Posterior vena cava (tissue), 2 donors: Measurements from ENCODE around the gene FLNB. TPM values are rescaled to one million over a fixed set of nuclear protein-coding genes. Genes with fewer than 3 reads are reported as not detected.
A peak's percentile ranks its signal among the peaks of the same experiment; 100 is the strongest.

Source experiments
- DNase-seq: peaks from one replicate; pipeline ENCODE4 v3.0.0-alpha.2; 2020; ENCODE audit warnings: low spot score
- intact Hi-C, 2 donors: fragments of 100-400 bp; cut with DNase I; formaldehyde crosslinking; loops; one replicate each; pipeline versions ENCODE4 v1.14.1 to v1.14.2; 2022 to 2023
- long read RNA-seq, 2 donors: library from polyadenylated mRNA; unstranded; transcript quantifications; one replicate each; pipeline ENCODE4 v2.0.0, GENCODE V29; 2020 to 2021
- total RNA-seq, 2 donors: library from RNA; stranded (reverse); fragmentation: NEBNext Ultra II Directional; extraction: Animal tissue kit (Norgen Biotek cat#: 25700); gene quantifications; one replicate each; pipeline ENCODE4 v1.2.1, GENCODE V29; 2021
- donor health status: DM: yes; HTN: yes; CAD: no.
- donor health status: DM: yes; HTN: yes; CAD: no.

The FLNB gene, protein sequence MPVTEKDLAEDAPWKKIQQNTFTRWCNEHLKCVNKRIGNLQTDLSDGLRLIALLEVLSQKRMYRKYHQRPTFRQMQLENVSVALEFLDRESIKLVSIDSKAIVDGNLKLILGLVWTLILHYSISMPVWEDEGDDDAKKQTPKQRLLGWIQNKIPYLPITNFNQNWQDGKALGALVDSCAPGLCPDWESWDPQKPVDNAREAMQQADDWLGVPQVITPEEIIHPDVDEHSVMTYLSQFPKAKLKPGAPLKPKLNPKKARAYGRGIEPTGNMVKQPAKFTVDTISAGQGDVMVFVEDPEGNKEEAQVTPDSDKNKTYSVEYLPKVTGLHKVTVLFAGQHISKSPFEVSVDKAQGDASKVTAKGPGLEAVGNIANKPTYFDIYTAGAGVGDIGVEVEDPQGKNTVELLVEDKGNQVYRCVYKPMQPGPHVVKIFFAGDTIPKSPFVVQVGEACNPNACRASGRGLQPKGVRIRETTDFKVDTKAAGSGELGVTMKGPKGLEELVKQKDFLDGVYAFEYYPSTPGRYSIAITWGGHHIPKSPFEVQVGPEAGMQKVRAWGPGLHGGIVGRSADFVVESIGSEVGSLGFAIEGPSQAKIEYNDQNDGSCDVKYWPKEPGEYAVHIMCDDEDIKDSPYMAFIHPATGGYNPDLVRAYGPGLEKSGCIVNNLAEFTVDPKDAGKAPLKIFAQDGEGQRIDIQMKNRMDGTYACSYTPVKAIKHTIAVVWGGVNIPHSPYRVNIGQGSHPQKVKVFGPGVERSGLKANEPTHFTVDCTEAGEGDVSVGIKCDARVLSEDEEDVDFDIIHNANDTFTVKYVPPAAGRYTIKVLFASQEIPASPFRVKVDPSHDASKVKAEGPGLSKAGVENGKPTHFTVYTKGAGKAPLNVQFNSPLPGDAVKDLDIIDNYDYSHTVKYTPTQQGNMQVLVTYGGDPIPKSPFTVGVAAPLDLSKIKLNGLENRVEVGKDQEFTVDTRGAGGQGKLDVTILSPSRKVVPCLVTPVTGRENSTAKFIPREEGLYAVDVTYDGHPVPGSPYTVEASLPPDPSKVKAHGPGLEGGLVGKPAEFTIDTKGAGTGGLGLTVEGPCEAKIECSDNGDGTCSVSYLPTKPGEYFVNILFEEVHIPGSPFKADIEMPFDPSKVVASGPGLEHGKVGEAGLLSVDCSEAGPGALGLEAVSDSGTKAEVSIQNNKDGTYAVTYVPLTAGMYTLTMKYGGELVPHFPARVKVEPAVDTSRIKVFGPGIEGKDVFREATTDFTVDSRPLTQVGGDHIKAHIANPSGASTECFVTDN (N-terminal part only)
- 100 to 1,000 TPM; 130 to 133 TPM for total RNA-seq
- long read RNA-seq, donor 1, partial matches to known transcripts: 37 of 58 reads
- long read RNA-seq, donor 1, other reads (novel, unspliced or antisense): 21 of 58 reads
- long read RNA-seq, donor 2, partial matches to known transcripts: 43 of 67 reads
- long read RNA-seq, donor 2, other reads (novel, unspliced or antisense): 22 of 67 reads

DNA sequence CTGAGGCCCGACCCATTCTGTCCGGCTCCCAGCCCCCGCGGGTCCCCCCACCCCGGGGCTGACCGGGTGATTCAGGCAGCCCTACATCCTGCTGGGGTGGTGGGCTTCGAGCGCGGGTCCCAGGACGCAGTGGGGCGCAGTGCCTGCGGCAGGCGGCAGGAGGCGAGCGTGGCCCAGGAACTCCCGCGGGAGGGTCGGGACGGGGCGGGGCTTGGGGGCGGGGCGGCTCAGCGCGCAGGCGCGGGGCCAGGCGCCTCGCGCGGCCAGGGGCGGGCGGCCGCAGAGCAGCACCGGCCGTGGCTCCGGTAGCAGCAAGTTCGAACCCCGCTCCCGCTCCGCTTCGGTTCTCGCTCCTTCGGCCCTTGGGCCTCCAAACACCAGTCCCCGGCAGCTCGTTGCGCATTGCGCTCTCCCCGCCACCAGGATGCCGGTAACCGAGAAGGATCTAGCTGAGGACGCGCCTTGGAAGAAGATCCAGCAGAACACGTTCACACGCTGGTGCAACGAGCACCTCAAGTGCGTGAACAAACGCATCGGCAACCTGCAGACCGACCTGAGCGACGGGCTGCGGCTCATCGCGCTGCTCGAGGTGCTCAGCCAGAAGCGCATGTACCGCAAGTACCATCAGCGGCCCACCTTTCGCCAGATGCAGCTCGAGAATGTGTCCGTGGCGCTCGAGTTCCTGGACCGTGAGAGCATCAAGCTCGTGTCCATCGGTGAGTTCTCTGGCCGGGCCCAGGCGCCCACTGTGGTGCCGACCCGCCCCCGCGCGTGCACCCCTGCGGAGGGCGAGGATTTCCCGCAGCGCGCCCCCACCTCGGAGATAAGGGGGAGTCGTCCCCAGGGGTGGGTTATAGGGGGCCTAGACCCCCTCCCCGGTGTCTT lies at the start of gene FLNB:
FLNB (plus strand) TSS at position 282 of the 885 bp plus-strand sequence; CDS start at position 425, 143 bp downstream.
- intact Hi-C loops: loop anchor here in 1 of 2 donors (5.0 to 10.0 kb wide), 3 partner anchors 39 to 156 kb away; no protein-coding TSS in a partner anchor
- DNase-seq: peak; percentile 90

DNA sequence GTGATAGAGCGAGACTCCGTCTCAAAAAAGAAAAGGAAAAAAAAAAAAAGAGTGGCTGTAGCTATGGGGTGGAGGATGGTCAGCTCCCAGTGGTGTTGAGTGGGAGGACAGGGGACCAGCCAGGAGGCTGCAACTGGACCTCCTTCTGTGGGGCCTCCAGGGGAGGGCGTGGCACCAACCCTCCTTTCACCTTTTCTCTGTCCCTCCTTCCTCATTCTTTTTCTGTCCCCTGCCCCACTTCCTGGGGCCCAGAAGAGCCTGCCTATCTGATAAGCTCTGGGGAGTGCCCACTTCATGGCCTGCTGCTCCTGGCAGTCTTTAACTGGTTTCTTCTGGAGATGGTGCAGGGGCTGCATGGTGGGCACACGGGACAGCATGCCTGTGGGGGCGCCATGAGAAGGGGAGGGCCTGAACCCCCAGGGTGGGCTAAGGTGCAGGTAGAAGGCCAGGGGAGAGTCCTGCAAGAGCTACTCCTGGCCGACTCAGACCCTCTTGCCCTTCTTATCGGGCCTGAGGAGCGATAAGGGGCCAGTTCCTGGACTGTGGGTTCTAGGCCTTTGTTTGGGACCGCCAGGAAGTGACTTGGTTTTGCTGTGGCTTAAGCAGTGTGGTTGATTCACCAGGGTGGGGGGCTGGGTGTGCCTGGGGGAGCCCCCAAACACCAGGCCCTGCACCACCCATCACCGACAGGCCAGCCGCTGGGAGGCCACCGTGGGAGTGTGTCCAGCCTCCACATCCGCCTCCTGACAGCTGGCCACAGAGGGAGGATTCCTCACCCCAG lies 49.4 kb upstream of the FLNB start:
- intact Hi-C loops: no loop called here
- peak; percentile 89 for DNase-seq

DNA sequence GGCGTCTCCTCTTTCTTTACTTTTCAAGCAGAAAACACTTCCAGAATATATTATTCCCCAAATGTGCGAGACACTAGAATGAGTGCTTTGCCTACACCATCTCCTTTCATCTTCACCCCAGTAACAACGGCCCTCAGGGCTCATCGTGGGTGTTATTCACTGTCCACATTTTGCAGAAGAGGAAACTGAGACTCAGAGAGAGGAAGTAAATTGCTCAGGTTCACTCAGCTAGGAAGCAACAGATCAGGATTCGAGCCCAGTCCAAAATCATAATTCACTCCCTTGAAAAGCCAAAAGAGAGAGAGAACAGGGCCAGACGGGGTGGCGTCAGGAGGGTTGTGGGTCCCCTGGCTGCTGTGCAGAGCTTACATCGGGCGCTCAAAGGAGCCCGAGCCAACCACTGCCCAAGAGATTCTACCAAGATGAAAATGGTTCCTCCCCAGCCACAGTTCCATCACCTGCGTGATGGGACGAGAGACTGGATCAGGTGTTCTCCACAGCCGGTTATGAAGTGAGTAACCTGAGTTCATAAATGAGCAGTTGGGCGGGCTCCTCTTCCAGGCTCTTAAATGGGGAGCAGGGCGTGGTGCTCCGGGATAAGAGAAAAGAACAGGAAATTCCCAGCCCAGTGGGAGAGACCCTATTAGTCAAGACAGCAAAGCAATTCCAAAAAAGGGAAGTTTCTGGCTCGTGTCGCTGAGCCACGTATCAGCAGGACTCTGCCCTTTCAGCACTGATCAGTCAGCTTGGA lies 48.6 kb upstream of the FLNB start:
- intact Hi-C loops: loop anchor here in 1 of 2 donors (5.0 kb wide), 1 partner anchor 38 kb away; no protein-coding TSS in a partner anchor
- DNase-seq: peak; percentile 88

DNA sequence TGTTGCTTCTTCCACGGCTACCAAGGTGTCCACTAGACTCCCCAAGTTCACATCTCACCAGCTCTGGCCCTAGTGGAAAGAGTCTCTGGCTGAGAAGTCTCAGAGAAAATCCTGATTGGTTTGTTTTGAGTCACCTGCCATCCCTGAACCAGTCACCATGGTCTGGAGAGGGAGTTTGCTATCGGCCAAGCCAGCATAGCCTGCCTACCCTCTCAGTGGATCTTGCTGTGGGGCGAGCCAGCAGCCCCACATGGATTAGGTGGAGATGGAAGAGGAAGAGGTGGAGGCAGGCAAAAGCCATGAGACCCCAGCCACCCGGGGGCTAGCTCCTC lies 48.1 kb upstream of the FLNB start:
- intact Hi-C loops: loop anchor here in 1 of 2 donors (5.0 kb wide), 1 partner anchor 37 kb away; no protein-coding TSS in a partner anchor
- no peak for DNase-seq

DNA sequence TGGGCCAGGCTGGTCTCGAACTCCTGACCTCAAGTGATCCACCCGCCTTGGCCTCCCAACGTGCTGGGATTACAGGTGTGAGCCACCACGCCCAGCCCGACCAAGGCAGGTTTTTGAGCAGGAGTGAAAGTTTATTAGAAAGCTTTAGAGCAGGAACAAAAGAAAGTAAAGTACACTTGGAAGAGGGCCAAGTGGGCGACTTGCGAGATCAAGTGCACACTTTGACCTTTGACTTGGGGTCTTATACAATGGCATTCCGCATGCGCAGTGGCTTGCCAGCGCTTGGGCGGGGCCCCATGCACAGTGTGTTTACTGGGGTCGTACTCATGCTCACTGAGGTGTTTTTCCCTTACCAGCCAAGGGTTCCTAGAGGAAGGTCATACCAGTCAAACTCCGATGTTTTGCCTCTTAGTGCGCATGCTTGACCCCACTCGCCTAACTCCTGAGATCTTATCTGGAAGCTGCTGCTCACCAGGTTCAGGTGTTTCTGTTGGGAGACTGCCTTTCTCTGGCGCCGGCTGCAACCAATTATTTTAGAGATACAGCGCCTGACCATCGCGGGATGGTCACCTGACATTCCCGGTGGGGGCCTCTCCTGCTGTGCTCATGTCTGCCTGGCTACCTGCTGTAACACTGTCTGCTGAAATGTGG lies 46.9 kb upstream of the FLNB start:
- intact Hi-C loops: loop anchor here in 1 of 2 donors (5.0 kb wide), 1 partner anchor 36 kb away; no protein-coding TSS in a partner anchor

DNA sequence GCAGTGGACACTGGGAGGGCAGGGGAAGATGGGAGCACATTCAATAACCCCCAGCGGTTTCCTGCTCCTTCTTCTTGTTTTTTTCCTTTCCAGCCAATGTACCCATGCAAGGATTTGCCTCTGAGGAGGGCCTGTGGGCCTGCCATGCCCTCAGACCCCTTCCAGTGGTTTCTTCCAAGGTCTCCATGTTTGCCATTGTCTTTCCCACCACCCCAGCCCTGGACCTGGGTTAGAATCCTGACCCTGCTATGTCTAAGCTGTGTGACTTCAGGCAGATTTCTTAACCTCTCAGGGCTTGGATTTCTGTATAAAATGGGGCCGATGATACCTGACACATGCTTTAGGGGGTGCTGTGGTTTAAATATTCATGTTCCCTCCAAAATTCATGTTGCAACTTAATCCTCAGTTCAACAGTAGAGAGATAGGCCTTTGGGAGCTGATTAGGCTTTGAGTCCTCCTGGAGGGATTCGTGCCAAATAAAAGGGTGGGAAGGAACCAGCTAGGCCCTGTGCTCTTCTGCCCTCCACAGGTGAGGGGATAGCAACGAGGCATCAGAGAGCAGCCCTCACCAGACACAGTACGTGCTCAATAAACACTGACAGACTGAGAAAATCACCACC lies 46.3 kb upstream of the FLNB start:
- intact Hi-C loops: loop anchor here in 1 of 2 donors (5.0 kb wide), 1 partner anchor 35 kb away; no protein-coding TSS in a partner anchor
- no peak for DNase-seq

More for the DNA sequence above, 46.9 kb upstream of the FLNB start:
- DNase-seq: no peak

DNA sequence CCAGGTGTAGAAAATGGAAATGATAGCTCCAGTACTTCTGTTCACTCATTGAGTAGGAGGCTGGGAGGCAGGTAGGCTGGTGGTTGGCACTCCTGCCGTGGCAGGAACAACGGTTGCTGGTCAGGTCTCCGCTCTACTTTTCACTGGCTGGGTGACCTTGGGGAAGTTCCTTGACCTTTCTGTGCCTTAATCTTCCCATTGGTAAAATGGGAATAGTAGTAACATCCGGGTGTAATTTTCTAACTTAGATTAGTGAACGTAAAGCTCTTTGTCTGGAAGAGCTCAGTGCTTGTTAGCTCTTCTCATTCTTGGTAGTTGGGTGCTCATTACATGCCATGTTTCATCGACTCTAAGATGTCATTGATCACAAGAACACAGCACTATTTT lies 45.8 kb upstream of the FLNB start:
- intact Hi-C loops: loop anchor here in 1 of 2 donors (5.0 kb wide), 1 partner anchor 35 kb away; no protein-coding TSS in a partner anchor
- no peak for DNase-seq

DNA sequence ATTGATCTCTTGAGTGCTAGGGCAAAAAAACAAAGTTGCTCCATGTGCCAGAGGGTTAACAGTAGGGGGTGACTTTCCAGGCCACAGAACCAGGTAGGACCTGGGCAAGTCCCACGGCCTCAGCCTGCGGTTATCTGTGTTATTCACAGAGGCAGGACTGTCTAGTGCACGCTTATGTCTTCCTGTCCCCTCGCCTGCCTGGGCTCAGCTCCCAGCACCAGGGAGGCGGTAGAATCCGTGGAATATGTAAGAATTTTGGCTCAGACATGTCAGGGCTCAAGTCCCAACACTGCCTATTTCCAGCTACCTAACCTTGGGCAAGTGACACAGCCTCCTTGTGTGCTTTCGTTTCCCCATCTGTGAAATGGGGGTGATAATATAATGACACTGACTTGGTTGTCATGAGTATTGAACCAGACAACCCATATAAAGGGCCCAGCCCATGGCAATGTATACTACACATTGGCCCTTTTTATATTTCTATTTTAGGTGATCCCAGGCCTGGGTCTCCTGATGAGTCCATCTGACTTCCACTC lies 44.3 kb upstream of the FLNB start:
- intact Hi-C loops: loop anchor here in 1 of 2 donors (5.0 kb wide), 1 partner anchor 33 kb away; no protein-coding TSS in a partner anchor
- DNase-seq: no peak

DNA sequence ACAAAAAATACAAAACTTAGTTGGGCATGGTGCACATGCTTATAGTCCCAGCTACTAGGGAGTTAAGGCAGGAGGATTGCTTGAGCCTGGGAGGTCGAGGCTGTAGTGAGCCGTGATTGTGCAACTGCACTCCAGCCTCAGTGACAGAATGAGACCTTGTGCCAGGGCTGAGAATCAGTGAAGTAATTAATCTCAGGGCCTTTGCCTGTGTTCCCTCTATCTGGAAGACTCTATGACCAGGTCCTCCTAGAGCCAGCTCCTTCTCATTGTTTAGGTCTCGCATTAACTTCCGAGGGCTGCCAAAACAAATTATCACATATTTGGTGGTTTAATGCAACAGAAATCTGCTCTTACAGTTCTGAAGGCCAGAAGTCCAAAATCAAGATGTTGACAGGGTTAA lies 41.4 kb upstream of the FLNB start:
- intact Hi-C loops: no loop called here
- no peak for DNase-seq

DNA sequence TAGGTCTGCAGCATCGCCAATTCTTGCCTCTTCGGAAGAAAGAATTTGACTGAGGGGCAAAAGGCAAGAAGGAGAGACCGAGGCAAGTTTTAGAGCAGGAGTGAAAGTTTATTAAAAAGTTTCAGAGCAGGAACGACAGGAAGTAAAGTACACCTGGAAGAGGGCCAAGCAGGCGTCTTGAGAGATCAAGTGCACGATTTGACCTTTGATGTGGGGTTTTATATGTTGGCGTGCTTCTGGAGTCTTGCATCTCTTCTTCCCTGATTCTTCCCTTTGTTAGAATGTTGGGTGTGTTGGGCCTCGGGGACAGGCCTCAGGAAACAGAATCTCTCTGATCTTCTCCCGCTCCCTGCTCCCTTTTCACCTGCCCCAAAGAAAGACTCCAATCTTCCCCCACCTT lies 40.6 kb upstream of the FLNB start:
- intact Hi-C loops: no loop called here
- DNase-seq: no peak

DNA sequence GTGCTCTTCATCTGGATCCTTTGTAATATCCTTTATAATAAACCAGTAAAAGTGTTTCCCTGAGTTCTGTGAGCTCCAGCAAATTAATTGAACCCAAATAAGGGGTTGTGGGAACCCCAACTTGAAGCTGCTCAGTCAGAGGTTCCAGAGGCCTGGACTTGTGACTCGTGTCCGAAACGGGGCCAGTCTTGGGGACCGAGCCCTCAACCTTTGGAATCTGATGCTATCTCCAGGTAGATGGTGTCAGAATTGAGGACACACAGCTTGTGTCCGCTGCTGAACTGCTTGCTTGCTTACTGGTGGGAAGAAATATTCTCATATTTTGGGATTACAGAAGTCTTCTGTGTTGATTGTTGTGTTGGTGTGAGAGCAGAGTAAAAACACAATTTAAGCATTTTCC lies 39.7 kb upstream of the FLNB start:
- no peak for DNase-seq
- intact Hi-C loops: no loop called here

DNA sequence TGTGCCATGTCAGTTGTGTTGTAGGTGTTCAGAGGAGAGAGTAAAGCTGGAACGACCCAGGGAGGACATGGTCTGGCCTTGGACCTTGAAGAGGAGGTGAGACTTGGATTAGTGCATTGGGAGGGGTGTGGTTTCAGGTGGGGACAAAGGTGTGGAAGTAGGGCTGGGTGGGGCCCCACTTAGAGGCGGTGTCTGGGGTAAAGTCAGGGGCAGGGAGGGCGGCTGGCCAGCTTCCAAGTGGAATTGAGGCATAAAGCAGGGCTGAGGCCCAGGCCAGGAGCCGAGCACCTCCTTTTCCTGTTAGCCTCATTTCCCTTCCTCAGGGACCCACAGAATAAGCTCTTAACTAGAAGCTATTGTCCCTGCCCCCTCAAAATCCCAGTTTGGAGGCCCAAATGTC lies 36.2 kb upstream of the FLNB start:
- intact Hi-C loops: no loop called here
- no peak for DNase-seq

DNA sequence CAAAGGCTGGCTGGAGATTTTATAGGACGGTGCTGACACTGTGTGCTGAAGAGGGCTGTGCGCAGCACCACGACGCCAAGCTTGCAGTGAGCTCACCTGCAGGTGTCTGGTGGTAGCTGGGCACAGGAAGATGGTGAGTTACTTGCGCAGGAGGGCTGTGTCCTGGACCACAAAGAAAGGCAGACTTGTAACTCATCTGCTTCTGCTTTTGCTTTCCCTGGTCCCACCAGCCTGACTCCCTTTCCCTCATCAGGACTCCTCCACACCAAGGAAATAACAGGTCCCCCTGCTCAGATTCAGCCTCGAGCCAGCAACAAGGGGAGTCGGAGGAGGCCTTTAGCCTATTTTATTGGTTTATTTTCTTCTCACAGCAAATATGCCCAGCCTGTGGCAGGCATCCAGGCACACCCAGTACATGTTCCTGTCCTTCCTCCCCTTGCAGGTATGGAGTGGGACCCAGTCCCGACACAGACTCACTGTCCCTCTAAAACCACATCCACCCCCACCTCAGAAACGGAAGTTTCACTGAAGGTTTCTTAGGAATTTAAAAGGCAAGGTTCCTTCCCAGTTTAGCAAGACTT lies 35.6 kb upstream of the FLNB start:
- intact Hi-C loops: no loop called here
- DNase-seq: no peak

DNA sequence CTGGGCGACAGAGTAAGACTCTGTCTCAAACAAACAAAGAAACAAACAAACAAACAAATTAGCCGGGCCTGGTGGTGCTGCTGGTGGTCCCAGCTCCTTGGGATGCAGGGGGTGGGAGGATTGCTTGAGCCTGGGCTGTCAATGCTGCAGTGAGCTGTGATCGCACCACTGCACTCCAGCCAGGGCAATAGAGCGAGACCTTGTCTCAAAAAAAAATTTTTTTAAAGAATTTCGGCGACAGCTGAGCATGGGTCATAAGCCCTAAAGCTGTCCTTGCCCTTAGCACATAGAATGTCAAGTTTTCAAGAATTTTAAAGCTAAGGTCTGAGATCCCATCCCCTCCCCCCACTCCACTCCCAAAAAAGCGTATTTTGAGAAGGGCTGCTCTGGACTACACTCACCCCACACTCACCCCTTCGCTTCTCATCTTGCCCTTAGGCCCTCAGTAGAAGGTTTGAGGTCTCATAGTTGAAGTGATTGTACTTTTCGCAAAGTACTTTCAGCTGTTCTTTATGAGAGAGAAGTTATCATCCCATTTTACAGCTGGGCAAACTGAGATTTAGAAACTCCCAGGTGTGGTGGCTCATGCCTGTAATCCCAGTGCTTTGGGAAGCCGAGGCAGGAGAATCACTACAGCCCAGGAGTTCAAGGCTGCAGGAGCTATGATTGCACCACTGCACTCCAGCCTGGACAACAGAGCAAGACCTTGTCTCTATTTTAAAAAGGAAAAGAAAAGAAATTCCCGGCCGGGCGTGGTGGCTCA lies 34.3 kb upstream of the FLNB start:
- no peak for DNase-seq
- intact Hi-C loops: no loop called here
